Dermis blood vessel endothelial cell (primary cell): Measurements from ENCODE around the gene NEDD4L. TPM values are rescaled to one million over a fixed set of nuclear protein-coding genes. Genes with fewer than 3 reads are reported as not detected.

Experiments
- DNase-seq: peaks from one replicate; pipeline ENCODE4 v3.0.0; 2010
- total RNA-seq: library from RNA; depleted of rRNA; stranded (reverse); fragments of >200 nt; gene quantifications from 2 replicates; pipeline ENCODE4 v1.2.3, GENCODE V29; 2014

The NEDD4L gene
- total RNA-seq, 1 donor from 2014 or later: 15.1 TPM

- no peak for DNase-seq
Measured at GRCh38 chr18:58382446-58382845, 338.4 kb downstream of the NEDD4L start.

- DNase-seq: no peak
Measured at GRCh38 chr18:58385472-58385871, 341.4 kb downstream of the NEDD4L start.

- DNase-seq: no peak
Measured at GRCh38 chr18:58386780-58387179, 342.8 kb downstream of the NEDD4L start.

- no peak for DNase-seq
Measured at GRCh38 chr18:58387716-58388115, 343.7 kb downstream of the NEDD4L start.

- DNase-seq: no peak
Measured at GRCh38 chr18:58388736-58389135, 344.7 kb downstream of the NEDD4L start.

GRCh38 chr18:58389745-58390144, 345.7 kb downstream of the NEDD4L start:
- no peak for DNase-seq

GRCh38 chr18:58390399-58390798, 346.4 kb downstream of the NEDD4L start:
- DNase-seq: no peak

GRCh38 chr18:58391231-58391825, 347.3 kb downstream of the NEDD4L start:
- DNase-seq: peak; percentile 19

GRCh38 chr18:58391932-58392323, 347.9 kb downstream of the NEDD4L start:
- DNase-seq: no peak

GRCh38 chr18:58392324-58393000, 348.4 kb downstream of the NEDD4L start:
- peak; percentile 61 for DNase-seq

- peak; percentile 58 for DNase-seq
Measured at GRCh38 chr18:58393295-58393694, 349.3 kb downstream of the NEDD4L start.

GRCh38 chr18:58394046-58394445, 350.0 kb downstream of the NEDD4L start:
- DNase-seq: no peak

GRCh38 chr18:58394602-58395425, 350.8 kb downstream of the NEDD4L start:
- no peak for DNase-seq

GRCh38 chr18:58396144-58396543, 352.1 kb downstream of the NEDD4L start:
- no peak for DNase-seq

- peak; percentile 81 for DNase-seq
Measured at GRCh38 chr18:58396966-58397365, 352.9 kb downstream of the NEDD4L start.

GRCh38 chr18:58397385-58398132, 353.5 kb downstream of the NEDD4L start:
- DNase-seq: no peak

- no peak for DNase-seq
Measured at GRCh38 chr18:58398648-58399398, 354.8 kb downstream of the NEDD4L start.

- no peak for DNase-seq
Measured at GRCh38 chr18:58400331-58400870, 356.4 kb downstream of the NEDD4L start.

GRCh38 chr18:58401191-58401590, 357.2 kb downstream of the NEDD4L start:
- DNase-seq: no peak

- DNase-seq: peak; percentile 71
Measured at GRCh38 chr18:58402247-58402646, 358.2 kb downstream of the NEDD4L start.

- peak; percentile 15 for DNase-seq
Measured at GRCh38 chr18:58402951-58403702, 359.1 kb downstream of the NEDD4L start.
